Hepatocyte (in vitro differentiated cells): ENCODE results near the gene SMIM7. TPM values are rescaled to one million over a fixed set of nuclear protein-coding genes. Genes with fewer than 3 reads are reported as not detected.

Experiments used
- DNase-seq: peaks from one replicate; pipeline ENCODE4 v3.0.0-alpha.2; 2016; ENCODE audit warnings: low spot score
- H2AFZ ChIP-seq: fragments of 200-600 bp; sonication (generic); 2 replicates; pipeline ENCODE4 v1.6.0; 2016; ENCODE audit warnings: antibody characterized with exemption, mild to moderate bottlenecking
- H3K27ac ChIP-seq: fragments of 200-600 bp; sonication (generic); 2 replicates; pipeline ENCODE4 v1.5.1; 2016; ENCODE audit warnings: mild to moderate bottlenecking
- H3K27me3 ChIP-seq: fragments of 200-600 bp; sonication (generic); 2 replicates; pipeline ENCODE4 v1.6.1; 2016
- H3K36me3 ChIP-seq: fragments of 200-600 bp; sonication (generic); replicated peaks from 2 replicates; pipeline ENCODE4 v1.5.1; 2016; ENCODE audit warnings: low read depth; ENCODE audit not compliant: insufficient read depth
- H3K4me1 ChIP-seq: fragments of 200-600 bp; sonication (generic); 2 replicates; pipeline ENCODE4 v1.5.1; 2016; ENCODE audit warnings: mild to moderate bottlenecking, moderate library complexity; ENCODE audit not compliant: insufficient read depth
- H3K4me2 ChIP-seq: fragments of 200-600 bp; sonication (generic); 2 replicates; pipeline ENCODE4 v1.6.0; 2016
- H3K4me3 ChIP-seq: fragments of 200-600 bp; sonication (generic); 2 replicates; pipeline ENCODE4 v1.5.1; 2016; ENCODE audit warnings: mild to moderate bottlenecking
- H3K79me2 ChIP-seq: fragments of 200-600 bp; sonication (generic); 2 replicates; pipeline ENCODE4 v1.6.0; 2017; ENCODE audit warnings: mild to moderate bottlenecking
- H3K9me2 ChIP-seq: fragments of 200-600 bp; sonication (generic); replicated peaks from 2 replicates; pipeline ENCODE4 v1.6.0; 2017; ENCODE audit warnings: mild to moderate bottlenecking; ENCODE audit not compliant: insufficient read depth
- H3K9me3 ChIP-seq: fragments of 200-600 bp; sonication (generic); 2 replicates; pipeline ENCODE4 v1.5.1; 2016; ENCODE audit warnings: low read depth, mild to moderate bottlenecking
- H4K20me1 ChIP-seq: fragments of 200-600 bp; sonication (generic); 2 replicates; pipeline ENCODE4 v1.6.0; 2016; ENCODE audit warnings: mild to moderate bottlenecking; ENCODE audit not compliant: insufficient read depth, poor library complexity, severe bottlenecking
- EZH2 ChIP-seq: fragments of 200-600 bp; sonication (generic); IDR thresholded peaks from 2 replicates; pipeline ENCODE4 v1.6.1; 2016; ENCODE audit warnings: antibody characterized with exemption, mild to moderate bottlenecking, borderline replicate concordance
- EZH2phosphoT487 ChIP-seq: fragments of 200-600 bp; sonication (generic); IDR thresholded peaks from one replicate; pipeline ENCODE4 v1.6.1; 2018; ENCODE audit warnings: antibody characterized with exemption, mild to moderate bottlenecking, low read depth, moderate library complexity; ENCODE audit not compliant: unreplicated experiment, severe bottlenecking
- WGBS: methylation state at CpG from one replicate; pipeline ENCODE4 v1.1.6; 2016; ENCODE audit warnings: low lambda C conversion rate; ENCODE audit errors: missing lambda C conversion rate; 5-methylcytosine and 5-hydroxymethylcytosine counted together
- polyA plus RNA-seq: library from polyadenylated mRNA; unstranded; fragments of >200 nt; fragmentation: Nextera tagmentation; extraction: Ambion mirVana; gene quantifications from 2 replicates; pipeline ENCODE4 v1.2.1, GENCODE V29; 2016
- total RNA-seq: library from RNA; depleted of rRNA; stranded (reverse); fragments of >200 nt; gene quantifications from 2 replicates; pipeline ENCODE4 v1.2.3, GENCODE V29; 2014
- TF ChIP-seq, protein P1 (sequence below): fragments of 200-600 bp; sonication (generic); IDR thresholded peaks from 2 replicates; pipeline ENCODE4 v1.5.1; 2016; ENCODE audit warnings: antibody characterized with exemption, mild to moderate bottlenecking; ENCODE audit not compliant: poor library complexity

The SMIM7 gene
- total and polyA plus RNA-seq, 2 experiments from 2014 or later = 99.2 to 141 TPM

DNA sequence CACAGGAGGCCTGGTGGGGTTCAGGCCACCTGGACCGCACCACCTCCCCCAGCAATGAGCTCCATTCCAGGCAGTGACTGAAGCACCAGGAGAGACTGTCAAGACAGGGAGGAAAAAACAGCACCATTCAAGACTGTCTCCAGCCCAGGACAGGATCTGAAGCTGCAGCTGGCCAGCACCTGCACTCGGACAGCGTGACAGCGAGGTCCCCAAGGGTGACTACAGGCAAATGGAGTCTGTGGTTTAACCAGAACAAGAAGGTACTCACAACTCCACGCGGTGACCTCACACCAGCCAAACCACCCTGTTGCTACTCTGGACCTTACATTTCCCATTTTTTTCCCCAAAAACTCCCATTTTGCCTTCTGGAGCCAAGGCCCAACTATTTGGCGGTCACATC lies 41.7 kb downstream of the SMIM7 start:
- Histone ChIP-seq H4K20me1 (peaks cover 100% of the 10 kb centered on the region), H3K9me3 (no peaks in the 10 kb centered on the region), H2AFZ (no peak overlapping the region), H3K4me1 (no peaks in the 10 kb centered on the region), H3K27me3 (no peaks in the 10 kb centered on the region), H3K36me3 (no peaks in the 10 kb centered on the region), H3K9me2 (no peaks in the 10 kb centered on the region), H3K79me2 (peaks cover 100% of the 10 kb centered on the region), H3K4me2 (no peak overlapping the region), H3K27ac (no peak overlapping the region), H3K4me3 (no peak overlapping the region)
- TF ChIP-seq EZH2 (no peak), EZH2phosphoT487 (no peak)
- TF ChIP-seq, protein P1, sequence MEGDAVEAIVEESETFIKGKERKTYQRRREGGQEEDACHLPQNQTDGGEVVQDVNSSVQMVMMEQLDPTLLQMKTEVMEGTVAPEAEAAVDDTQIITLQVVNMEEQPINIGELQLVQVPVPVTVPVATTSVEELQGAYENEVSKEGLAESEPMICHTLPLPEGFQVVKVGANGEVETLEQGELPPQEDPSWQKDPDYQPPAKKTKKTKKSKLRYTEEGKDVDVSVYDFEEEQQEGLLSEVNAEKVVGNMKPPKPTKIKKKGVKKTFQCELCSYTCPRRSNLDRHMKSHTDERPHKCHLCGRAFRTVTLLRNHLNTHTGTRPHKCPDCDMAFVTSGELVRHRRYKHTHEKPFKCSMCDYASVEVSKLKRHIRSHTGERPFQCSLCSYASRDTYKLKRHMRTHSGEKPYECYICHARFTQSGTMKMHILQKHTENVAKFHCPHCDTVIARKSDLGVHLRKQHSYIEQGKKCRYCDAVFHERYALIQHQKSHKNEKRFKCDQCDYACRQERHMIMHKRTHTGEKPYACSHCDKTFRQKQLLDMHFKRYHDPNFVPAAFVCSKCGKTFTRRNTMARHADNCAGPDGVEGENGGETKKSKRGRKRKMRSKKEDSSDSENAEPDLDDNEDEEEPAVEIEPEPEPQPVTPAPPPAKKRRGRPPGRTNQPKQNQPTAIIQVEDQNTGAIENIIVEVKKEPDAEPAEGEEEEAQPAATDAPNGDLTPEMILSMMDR = no peak
- 98% methylated on average over 7 of the region's 7 CpGs for WGBS
- DNase-seq = no peak

GRCh38 chr19:16615808-16616207 lies 44.1 kb downstream of the SMIM7 start:
- no peak for DNase-seq
- Histone ChIP-seq H3K27ac (no peak overlapping the region), H3K9me2 (no peaks in the 10 kb centered on the region), H3K4me1 (no peaks in the 10 kb centered on the region), H3K36me3 (no peaks in the 10 kb centered on the region), H3K79me2 (peaks cover 100% of the 10 kb centered on the region), H4K20me1 (peaks cover 97% of the 10 kb centered on the region), H3K27me3 (no peaks in the 10 kb centered on the region), H3K4me3 (no peak overlapping the region), H3K9me3 (no peaks in the 10 kb centered on the region), H3K4me2 (no peak overlapping the region), H2AFZ (no peak overlapping the region)
- TF ChIP-seq EZH2 (no peak), EZH2phosphoT487 (no peak)
- TF ChIP-seq, protein P1 = no peak
- WGBS = 63% methylated on average over 1 of the region's 1 CpG

GRCh38 chr19:16614941-16615340 lies 45.0 kb downstream of the SMIM7 start:
- no peaks in the 10 kb centered on the region for H3K36me3 ChIP-seq
- H3K9me2 ChIP-seq = no peaks in the 10 kb centered on the region
- H3K27me3 ChIP-seq = no peaks in the 10 kb centered on the region
- H3K4me2 ChIP-seq = no peak overlapping the region
- DNase-seq = no peak
- TF ChIP-seq, protein P1 = no peak
- TF ChIP-seq EZH2phosphoT487 = no peak
- no peak for TF ChIP-seq EZH2
- H3K9me3 ChIP-seq = no peaks in the 10 kb centered on the region
- H4K20me1 ChIP-seq = peaks cover 92% of the 10 kb centered on the region
- H3K79me2 ChIP-seq = peaks cover 100% of the 10 kb centered on the region
- no peak overlapping the region for H3K27ac ChIP-seq
- no peaks in the 10 kb centered on the region for H3K4me1 ChIP-seq
- no peak overlapping the region for H3K4me3 ChIP-seq
- WGBS = 39% methylated on average over 2 of the region's 2 CpGs
- H2AFZ ChIP-seq = no peak overlapping the region

DNA sequence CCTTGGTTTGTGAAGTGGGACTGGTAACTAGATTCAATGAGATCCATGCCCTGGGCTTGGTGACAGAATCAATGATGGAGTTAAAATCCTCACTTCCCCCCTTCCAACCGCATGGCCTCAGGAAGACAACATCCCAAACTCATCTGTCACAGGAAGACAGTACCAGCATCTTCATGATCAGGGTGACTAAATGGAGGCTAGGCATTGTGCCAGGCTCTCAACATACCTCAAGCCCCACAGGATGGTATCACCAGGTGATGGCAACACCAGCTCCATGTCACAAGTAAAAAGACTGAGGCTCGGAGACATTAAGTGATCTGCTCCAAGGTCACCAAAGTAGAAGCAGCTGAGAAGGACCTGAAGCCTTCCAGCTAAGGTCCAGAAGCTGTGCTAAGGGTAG lies 46.1 kb downstream of the SMIM7 start:
- WGBS = 95% methylated on average over 2 of the region's 2 CpGs
- Histone ChIP-seq H3K4me3 (no peak overlapping the region), H3K4me2 (no peak overlapping the region), H3K9me3 (no peaks in the 10 kb centered on the region), H2AFZ (no peak overlapping the region), H4K20me1 (peaks cover 84% of the 10 kb centered on the region), H3K79me2 (peaks cover 99% of the 10 kb centered on the region), H3K9me2 (no peaks in the 10 kb centered on the region), H3K4me1 (no peaks in the 10 kb centered on the region), H3K27me3 (no peaks in the 10 kb centered on the region), H3K27ac (no peak overlapping the region), H3K36me3 (no peaks in the 10 kb centered on the region)
- TF ChIP-seq, protein P1 = no peak
- TF ChIP-seq EZH2phosphoT487 = no peak
- no peak for DNase-seq
